SK-N-SH treated with all-trans-retinoic acid at 6 μM for 48 hours (cell line): ENCODE results near the gene HIKESHI.

Experiments used
- ATAC-seq: fragments of 200-7000 bp; cut with Tn5 transposase; 3 replicates; pipeline ENCODE4 v1.9.1; 2020; ENCODE audit warnings: mild to moderate bottlenecking, moderate library complexity
- ARNTL ChIP-seq: fragments of 450-650 bp; formaldehyde crosslinking; IDR thresholded peaks from 2 replicates; pipeline ENCODE4 v1.5.0; 2020; ENCODE audit warnings: low read depth, mild to moderate bottlenecking, moderate library complexity, borderline replicate concordance
- BACH2 ChIP-seq: fragments of 250-450 bp; sonication (Bioruptor Pico); IDR thresholded peaks from 2 replicates; pipeline ENCODE4 v1.9.0; 2021; ENCODE audit warnings: mild to moderate bottlenecking, borderline replicate concordance
- CSDC2 ChIP-seq: fragments of 250-450 bp; sonication (Bioruptor Pico); IDR thresholded peaks from 2 replicates; pipeline ENCODE4 v1.5.0; 2020; ENCODE audit warnings: mild to moderate bottlenecking, moderate library complexity
- ESRRG ChIP-seq: fragments of 250-450 bp; sonication (Bioruptor Pico); IDR thresholded peaks from 2 replicates; pipeline ENCODE4 v1.6.1; 2021; ENCODE audit warnings: mild to moderate bottlenecking
- ISL1 ChIP-seq: fragments of 250-450 bp; sonication (Bioruptor Pico); IDR thresholded peaks from 2 replicates; pipeline ENCODE4 v2.1.2; 2022; ENCODE audit warnings: mild to moderate bottlenecking, moderate library complexity
- PPARA ChIP-seq: fragments of 250-450 bp; sonication (Bioruptor Pico); IDR thresholded peaks from 2 replicates; pipeline ENCODE4 v1.5.0; 2020; ENCODE audit warnings: mild to moderate bottlenecking, borderline replicate concordance
- RARB ChIP-seq: fragments of 250-450 bp; sonication (Bioruptor Pico); IDR thresholded peaks from 2 replicates; pipeline ENCODE4 v1.8.0; 2021; ENCODE audit warnings: mild to moderate bottlenecking, moderate library complexity
- SNAI2 ChIP-seq: fragments of 250-450 bp; sonication (Bioruptor Pico); IDR thresholded peaks from 2 replicates; pipeline ENCODE4 v1.5.0; 2020; ENCODE audit warnings: mild to moderate bottlenecking, moderate library complexity
- TCF4 ChIP-seq: fragments of 250-450 bp; sonication (Bioruptor Pico); IDR thresholded peaks from 2 replicates; pipeline ENCODE4 v1.8.0; 2021; ENCODE audit warnings: mild to moderate bottlenecking, moderate library complexity, borderline replicate concordance
- TOX ChIP-seq: fragments of 250-450 bp; sonication (Bioruptor Pico); IDR thresholded peaks from 2 replicates; pipeline ENCODE4 v1.8.0; 2021; ENCODE audit warnings: mild to moderate bottlenecking, moderate library complexity, borderline replicate concordance
- ZFP3 ChIP-seq: fragments of 250-450 bp; sonication (Bioruptor Pico); IDR thresholded peaks from 2 replicates; pipeline ENCODE4 v1.5.0; 2020; ENCODE audit warnings: mild to moderate bottlenecking, moderate library complexity
- ZFP30 ChIP-seq: fragments of 450-650 bp; formaldehyde crosslinking; IDR thresholded peaks from 2 replicates; pipeline ENCODE4 v1.5.0; 2022; ENCODE audit warnings: mild to moderate bottlenecking, moderate library complexity
- ZNF565 ChIP-seq: fragments of 450-650 bp; formaldehyde crosslinking; conservative IDR thresholded peaks from 2 replicates; pipeline ENCODE4 v1.5.0; 2020; ENCODE audit warnings: low read depth, mild to moderate bottlenecking, moderate library complexity
- ZNF70 ChIP-seq: fragments of 450-650 bp; formaldehyde crosslinking; IDR thresholded peaks from 2 replicates; pipeline ENCODE4 v1.5.0; 2020; ENCODE audit warnings: mild to moderate bottlenecking, moderate library complexity
- ZNF8 ChIP-seq: fragments of 450-650 bp; formaldehyde crosslinking; IDR thresholded peaks from 2 replicates; pipeline ENCODE4 v1.5.0; 2020; ENCODE audit warnings: mild to moderate bottlenecking, moderate library complexity
- TF ChIP-seq, protein P1 (sequence below): fragments of 250-450 bp; sonication (Bioruptor Pico); IDR thresholded peaks from 2 replicates; pipeline ENCODE4 v1.5.1; 2020; ENCODE audit warnings: low read depth, mild to moderate bottlenecking, moderate library complexity
- TF ChIP-seq, protein P2 (sequence below): fragments of 250-450 bp; sonication (Bioruptor Pico); IDR thresholded peaks from 2 replicates; pipeline ENCODE4 v1.5.0; 2020; ENCODE audit warnings: mild to moderate bottlenecking, moderate library complexity
- TF ChIP-seq, protein P3 (sequence below): fragments of 250-450 bp; sonication (Bioruptor Pico); IDR thresholded peaks from 2 replicates; pipeline ENCODE4 v1.5.1; 2021; ENCODE audit warnings: mild to moderate bottlenecking, moderate library complexity
- TF ChIP-seq, protein P4 (sequence below): fragments of 250-450 bp; sonication (Bioruptor Pico); IDR thresholded peaks from 2 replicates; pipeline ENCODE4 v1.8.0; 2020; ENCODE audit warnings: mild to moderate bottlenecking, moderate library complexity, borderline replicate concordance
- TF ChIP-seq, protein P5 (sequence below): fragments of 250-450 bp; sonication (Bioruptor Pico); IDR thresholded peaks from 2 replicates; pipeline ENCODE4 v1.8.0; 2021; ENCODE audit warnings: low read depth, mild to moderate bottlenecking, moderate library complexity, borderline replicate concordance

The HIKESHI gene

DNA sequence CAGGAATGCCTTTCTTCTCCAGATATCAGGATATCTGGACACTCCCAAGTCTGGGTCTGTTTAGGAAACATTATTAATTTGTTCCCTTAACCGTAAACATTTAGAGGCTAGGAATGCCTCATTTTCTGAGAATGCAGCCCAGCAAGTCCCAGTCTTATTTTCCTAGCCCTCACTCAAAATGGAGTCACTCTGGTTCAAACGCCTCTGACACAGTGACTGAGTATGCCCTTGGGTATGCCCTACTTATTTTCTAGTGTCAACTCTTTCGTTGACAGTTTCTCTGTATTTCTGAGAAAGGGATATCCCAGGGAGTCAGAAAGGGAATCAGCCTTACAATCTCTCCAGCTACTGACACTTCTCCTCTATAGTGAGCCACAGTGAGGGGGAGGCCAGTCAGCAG, 56.7 kb downstream of the HIKESHI start (continued):
- TF ChIP-seq, protein P1, sequence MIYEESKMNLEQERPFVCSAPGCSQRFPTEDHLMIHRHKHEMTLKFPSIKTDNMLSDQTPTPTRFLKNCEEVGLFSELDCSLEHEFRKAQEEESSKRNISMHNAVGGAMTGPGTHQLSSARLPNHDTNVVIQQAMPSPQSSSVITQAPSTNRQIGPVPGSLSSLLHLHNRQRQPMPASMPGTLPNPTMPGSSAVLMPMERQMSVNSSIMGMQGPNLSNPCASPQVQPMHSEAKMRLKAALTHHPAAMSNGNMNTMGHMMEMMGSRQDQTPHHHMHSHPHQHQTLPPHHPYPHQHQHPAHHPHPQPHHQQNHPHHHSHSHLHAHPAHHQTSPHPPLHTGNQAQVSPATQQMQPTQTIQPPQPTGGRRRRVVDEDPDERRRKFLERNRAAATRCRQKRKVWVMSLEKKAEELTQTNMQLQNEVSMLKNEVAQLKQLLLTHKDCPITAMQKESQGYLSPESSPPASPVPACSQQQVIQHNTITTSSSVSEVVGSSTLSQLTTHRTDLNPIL (CRISPR knock-in tag) = no peak
- no peak for TF ChIP-seq PPARA (CRISPR knock-in tag)
- TF ChIP-seq ZNF70 (CRISPR knock-in tag) = no peak
- TF ChIP-seq ISL1 = no peak
- TF ChIP-seq, protein P2, sequence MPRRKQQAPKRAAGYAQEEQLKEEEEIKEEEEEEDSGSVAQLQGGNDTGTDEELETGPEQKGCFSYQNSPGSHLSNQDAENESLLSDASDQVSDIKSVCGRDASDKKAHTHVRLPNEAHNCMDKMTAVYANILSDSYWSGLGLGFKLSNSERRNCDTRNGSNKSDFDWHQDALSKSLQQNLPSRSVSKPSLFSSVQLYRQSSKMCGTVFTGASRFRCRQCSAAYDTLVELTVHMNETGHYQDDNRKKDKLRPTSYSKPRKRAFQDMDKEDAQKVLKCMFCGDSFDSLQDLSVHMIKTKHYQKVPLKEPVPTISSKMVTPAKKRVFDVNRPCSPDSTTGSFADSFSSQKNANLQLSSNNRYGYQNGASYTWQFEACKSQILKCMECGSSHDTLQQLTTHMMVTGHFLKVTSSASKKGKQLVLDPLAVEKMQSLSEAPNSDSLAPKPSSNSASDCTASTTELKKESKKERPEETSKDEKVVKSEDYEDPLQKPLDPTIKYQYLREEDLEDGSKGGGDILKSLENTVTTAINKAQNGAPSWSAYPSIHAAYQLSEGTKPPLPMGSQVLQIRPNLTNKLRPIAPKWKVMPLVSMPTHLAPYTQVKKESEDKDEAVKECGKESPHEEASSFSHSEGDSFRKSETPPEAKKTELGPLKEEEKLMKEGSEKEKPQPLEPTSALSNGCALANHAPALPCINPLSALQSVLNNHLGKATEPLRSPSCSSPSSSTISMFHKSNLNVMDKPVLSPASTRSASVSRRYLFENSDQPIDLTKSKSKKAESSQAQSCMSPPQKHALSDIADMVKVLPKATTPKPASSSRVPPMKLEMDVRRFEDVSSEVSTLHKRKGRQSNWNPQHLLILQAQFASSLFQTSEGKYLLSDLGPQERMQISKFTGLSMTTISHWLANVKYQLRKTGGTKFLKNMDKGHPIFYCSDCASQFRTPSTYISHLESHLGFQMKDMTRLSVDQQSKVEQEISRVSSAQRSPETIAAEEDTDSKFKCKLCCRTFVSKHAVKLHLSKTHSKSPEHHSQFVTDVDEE (CRISPR knock-in tag) = no peak
- no peak for TF ChIP-seq ESRRG
- TF ChIP-seq SNAI2 (CRISPR knock-in tag) = no peak
- TF ChIP-seq TCF4 (CRISPR knock-in tag) = no peak
- no peak for TF ChIP-seq ARNTL (CRISPR knock-in tag)

DNA sequence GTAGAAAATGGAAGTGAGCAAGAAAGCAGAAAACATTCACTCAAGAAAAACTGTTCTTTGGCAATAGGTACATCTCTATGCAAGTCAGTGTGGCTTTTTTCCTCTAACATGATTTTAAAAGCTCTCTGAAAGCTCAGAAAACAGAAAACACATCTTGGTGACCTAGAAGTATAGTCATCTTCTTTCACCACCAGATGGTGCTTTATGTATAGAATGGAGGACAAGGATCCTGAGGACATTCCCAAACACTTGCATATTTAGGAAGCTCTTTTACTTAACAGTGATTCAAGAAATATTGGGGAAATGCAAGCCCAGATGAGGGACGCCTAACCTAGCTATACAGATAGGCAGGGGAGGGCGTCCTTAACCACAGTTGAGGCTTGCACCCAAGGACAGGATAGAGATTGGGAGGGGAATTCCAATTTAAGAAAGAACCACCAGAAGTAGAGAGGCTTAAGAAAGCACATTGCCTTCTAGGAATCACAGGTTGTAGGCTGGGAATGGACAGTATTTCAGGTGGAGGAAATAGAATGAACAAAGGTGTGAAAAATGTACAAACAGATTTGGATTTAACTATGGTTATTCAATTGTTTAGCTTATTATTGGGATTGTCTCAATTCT, 58.8 kb downstream of the HIKESHI start:
- TF ChIP-seq ZNF8 (no peak), CSDC2 (CRISPR knock-in tag) (no peak), BACH2 (CRISPR knock-in tag) (no peak), TOX (CRISPR knock-in tag) (no peak), ZNF565 (no peak), ESRRG (no peak), ISL1 (no peak)
- ATAC-seq = peak; percentile 96

DNA sequence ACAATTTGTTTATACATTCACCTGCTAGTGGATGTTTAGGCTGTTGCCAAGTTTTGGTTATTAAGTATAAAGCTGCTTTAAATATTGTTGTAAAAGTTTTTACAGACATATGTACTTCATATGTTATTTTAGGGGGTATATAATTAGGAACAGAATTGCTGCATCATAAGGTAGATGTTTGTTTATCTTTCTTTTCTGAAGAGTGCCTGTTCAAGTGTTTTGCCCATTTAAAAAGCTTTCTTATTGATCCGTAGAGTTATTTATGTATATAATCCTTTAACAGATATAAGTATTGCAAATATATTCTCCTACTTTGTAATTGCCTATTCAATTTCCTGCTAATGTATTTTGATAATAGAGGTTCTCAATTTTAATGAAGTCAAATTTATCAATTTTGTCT, 61.4 kb downstream of the HIKESHI start:
- TF ChIP-seq, protein P2 (CRISPR knock-in tag) = no peak
- no peak for TF ChIP-seq ZNF70 (CRISPR knock-in tag)
- no peak for TF ChIP-seq SNAI2 (CRISPR knock-in tag)
- no peak for TF ChIP-seq TCF4 (CRISPR knock-in tag)
- ATAC-seq = no peak

DNA sequence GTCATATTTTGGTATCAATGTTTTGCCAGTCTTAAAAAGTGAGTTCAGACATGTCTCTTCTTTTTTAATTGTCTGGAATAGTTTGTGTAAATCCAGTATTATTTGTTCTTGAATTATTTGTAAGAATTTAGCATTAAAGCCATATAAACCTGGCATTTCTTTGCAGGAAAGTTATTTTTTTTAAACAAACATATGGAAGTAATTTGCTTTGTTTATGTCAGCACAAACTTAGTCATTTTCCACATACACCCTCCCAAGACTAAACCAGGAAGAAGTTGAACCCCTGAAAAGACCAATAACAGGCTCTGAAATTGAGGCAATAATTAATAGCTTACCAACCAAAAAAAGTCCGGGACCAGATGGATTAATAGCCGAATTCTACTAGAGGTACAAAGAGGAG, 63.5 kb downstream of the HIKESHI start:
- TF ChIP-seq ZFP30 (no peak), ZNF565 (no peak), PPARA (CRISPR knock-in tag) (no peak), BACH2 (CRISPR knock-in tag) (no peak), ZNF8 (no peak)
- no peak for ATAC-seq

DNA sequence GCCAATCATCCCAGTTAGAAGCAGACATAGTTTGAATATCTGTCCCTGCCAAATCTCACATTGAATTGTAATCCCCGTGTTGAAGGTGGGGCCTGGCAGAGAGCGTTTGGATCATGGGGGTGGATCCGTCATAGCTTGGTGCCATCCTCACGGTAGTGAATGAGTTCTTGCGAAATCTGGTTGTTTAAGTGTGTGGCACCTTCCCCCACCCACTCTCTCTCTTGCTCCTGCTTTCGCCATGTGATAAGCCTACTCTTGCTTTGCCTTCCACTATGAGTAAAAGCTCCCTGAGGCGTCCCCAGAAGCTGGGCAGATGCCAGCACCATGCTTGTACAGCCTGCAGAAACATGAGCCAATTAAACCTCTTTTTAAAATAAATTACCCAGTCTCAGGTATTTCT, 67.6 kb downstream of the HIKESHI start:
- no peak for ATAC-seq
- TF ChIP-seq ISL1 = no peak
- TF ChIP-seq TCF4 (CRISPR knock-in tag) = no peak
- no peak for TF ChIP-seq CSDC2 (CRISPR knock-in tag)
- no peak for TF ChIP-seq ZFP30
- TF ChIP-seq, protein P1 (CRISPR knock-in tag) = no peak
- TF ChIP-seq, protein P3, sequence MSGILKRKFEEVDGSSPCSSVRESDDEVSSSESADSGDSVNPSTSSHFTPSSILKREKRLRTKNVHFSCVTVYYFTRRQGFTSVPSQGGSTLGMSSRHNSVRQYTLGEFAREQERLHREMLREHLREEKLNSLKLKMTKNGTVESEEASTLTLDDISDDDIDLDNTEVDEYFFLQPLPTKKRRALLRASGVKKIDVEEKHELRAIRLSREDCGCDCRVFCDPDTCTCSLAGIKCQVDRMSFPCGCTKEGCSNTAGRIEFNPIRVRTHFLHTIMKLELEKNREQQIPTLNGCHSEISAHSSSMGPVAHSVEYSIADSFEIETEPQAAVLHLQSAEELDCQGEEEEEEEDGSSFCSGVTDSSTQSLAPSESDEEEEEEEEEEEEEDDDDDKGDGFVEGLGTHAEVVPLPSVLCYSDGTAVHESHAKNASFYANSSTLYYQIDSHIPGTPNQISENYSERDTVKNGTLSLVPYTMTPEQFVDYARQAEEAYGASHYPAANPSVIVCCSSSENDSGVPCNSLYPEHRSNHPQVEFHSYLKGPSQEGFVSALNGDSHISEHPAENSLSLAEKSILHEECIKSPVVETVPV = no peak
- TF ChIP-seq, protein P4, sequence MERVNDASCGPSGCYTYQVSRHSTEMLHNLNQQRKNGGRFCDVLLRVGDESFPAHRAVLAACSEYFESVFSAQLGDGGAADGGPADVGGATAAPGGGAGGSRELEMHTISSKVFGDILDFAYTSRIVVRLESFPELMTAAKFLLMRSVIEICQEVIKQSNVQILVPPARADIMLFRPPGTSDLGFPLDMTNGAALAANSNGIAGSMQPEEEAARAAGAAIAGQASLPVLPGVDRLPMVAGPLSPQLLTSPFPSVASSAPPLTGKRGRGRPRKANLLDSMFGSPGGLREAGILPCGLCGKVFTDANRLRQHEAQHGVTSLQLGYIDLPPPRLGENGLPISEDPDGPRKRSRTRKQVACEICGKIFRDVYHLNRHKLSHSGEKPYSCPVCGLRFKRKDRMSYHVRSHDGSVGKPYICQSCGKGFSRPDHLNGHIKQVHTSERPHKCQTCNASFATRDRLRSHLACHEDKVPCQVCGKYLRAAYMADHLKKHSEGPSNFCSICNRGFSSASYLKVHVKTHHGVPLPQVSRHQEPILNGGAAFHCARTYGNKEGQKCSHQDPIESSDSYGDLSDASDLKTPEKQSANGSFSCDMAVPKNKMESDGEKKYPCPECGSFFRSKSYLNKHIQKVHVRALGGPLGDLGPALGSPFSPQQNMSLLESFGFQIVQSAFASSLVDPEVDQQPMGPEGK = no peak
- no peak for TF ChIP-seq ARNTL (CRISPR knock-in tag)
- TF ChIP-seq ZFP3 = no peak
- TF ChIP-seq TOX (CRISPR knock-in tag) = no peak
- TF ChIP-seq RARB = no peak
- TF ChIP-seq, protein P5, sequence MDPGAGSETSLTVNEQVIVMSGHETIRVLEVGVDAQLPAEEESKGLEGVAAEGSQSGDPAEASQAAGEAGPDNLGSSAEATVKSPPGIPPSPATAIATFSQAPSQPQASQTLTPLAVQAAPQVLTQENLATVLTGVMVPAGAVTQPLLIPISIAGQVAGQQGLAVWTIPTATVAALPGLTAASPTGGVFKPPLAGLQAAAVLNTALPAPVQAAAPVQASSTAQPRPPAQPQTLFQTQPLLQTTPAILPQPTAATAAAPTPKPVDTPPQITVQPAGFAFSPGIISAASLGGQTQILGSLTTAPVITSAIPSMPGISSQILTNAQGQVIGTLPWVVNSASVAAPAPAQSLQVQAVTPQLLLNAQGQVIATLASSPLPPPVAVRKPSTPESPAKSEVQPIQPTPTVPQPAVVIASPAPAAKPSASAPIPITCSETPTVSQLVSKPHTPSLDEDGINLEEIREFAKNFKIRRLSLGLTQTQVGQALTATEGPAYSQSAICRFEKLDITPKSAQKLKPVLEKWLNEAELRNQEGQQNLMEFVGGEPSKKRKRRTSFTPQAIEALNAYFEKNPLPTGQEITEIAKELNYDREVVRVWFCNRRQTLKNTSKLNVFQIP (CRISPR knock-in tag) = no peak
